Right lung (tissue), 5 donors: ENCODE data around the gene ATG9B. TPM values are rescaled to one million over a fixed set of nuclear protein-coding genes. Genes with fewer than 3 reads are reported as not detected.
A peak's percentile ranks its signal among the peaks of the same experiment; 100 is the strongest.
"Not testable (repeated sequence)": the region's sequence is repeated elsewhere in the genome, so short reads cannot be mapped to it uniquely, and the experiment has no call there.

Experiments
- DNase-seq, 2 donors: peaks; one replicate each; pipeline ENCODE4 v3.0.0-alpha.2; 2013
- polyA plus RNA-seq, 5 donors: library from polyadenylated mRNA; unstranded; fragments of 120-200 nt; gene quantifications; one replicate each; pipeline versions ENCODE4 v1.2.1 to v1.2.3, GENCODE V29; 2013; ENCODE audit warnings: inconsistent platforms in 1 of 5, low replicate concordance in 1 of 5; ENCODE audit not compliant: insufficient read length in 5 of 5, insufficient read depth in 1 of 5

Gene ATG9B
- polyA plus RNA-seq, 5 donors: 1.2 to 4.8 (median 3.6) TPM

GRCh38 chr7:151017370-151017952, 6.8 kb downstream of the ATG9B start:
- no peak for DNase-seq

- no peak for DNase-seq
These were observed 7.4 kb downstream of the ATG9B start for GRCh38 chr7:151016942-151017341.

- DNase-seq: no peak
These were observed 7.8 kb downstream of the ATG9B start for GRCh38 chr7:151016505-151016904.

GRCh38 chr7:151015967-151016366, 8.3 kb downstream of the ATG9B start:
- DNase-seq: no peak

GRCh38 chr7:151014950-151015349, 9.3 kb downstream of the ATG9B start:
- no peak for DNase-seq

- DNase-seq: peak in 1 of 2 donors; percentile 60
These were observed 10.4 kb downstream of the ATG9B start for GRCh38 chr7:151013733-151014497.

GRCh38 chr7:151013356-151013732, 10.9 kb downstream of the ATG9B start:
- DNase-seq: no peak

- DNase-seq: no peak
These were observed 11.4 kb downstream of the ATG9B start for GRCh38 chr7:151012911-151013347.

- DNase-seq: no peak
These were observed 12.1 kb downstream of the ATG9B start for GRCh38 chr7:151012031-151012692.

- DNase-seq: not testable (repeated sequence)
These were observed 12.7 kb downstream of the ATG9B start for GRCh38 chr7:151011616-151012015.

- DNase-seq: no peak
These were observed 13.2 kb downstream of the ATG9B start for GRCh38 chr7:151011097-151011409.

- DNase-seq: no peak
These were observed 13.8 kb downstream of the ATG9B start for GRCh38 chr7:151010307-151011096.

GRCh38 chr7:151010037-151010306, 14.3 kb downstream of the ATG9B start:
- DNase-seq: no peak

GRCh38 chr7:151009327-151010036, 14.8 kb downstream of the ATG9B start:
- no peak for DNase-seq

GRCh38 chr7:151008511-151009323, 15.6 kb downstream of the ATG9B start:
- no peak for DNase-seq

- no peak for DNase-seq
These were observed 16.2 kb downstream of the ATG9B start for GRCh38 chr7:151008143-151008510.

GRCh38 chr7:151007469-151007898, 16.8 kb downstream of the ATG9B start:
- no peak for DNase-seq

- DNase-seq: no peak
These were observed 17.5 kb downstream of the ATG9B start for GRCh38 chr7:151006590-151007300.

- DNase-seq: no peak
These were observed 18.7 kb downstream of the ATG9B start for GRCh38 chr7:151005566-151005965.

GRCh38 chr7:151003572-151003971, 20.7 kb downstream of the ATG9B start:
- no peak for DNase-seq
